T-helper 1 cell (primary cell): ENCODE results near the gene SLC22A31.
"Not testable (repeated sequence)": the region's sequence is repeated elsewhere in the genome, so short reads cannot be mapped to it uniquely, and the experiment has no call there.

Experiments used
- DNase-seq, 5 donors: peaks; one replicate each; pipeline ENCODE4 v3.0.0-alpha.2; 2012 to 2020

SLC22A31 gene

DNA sequence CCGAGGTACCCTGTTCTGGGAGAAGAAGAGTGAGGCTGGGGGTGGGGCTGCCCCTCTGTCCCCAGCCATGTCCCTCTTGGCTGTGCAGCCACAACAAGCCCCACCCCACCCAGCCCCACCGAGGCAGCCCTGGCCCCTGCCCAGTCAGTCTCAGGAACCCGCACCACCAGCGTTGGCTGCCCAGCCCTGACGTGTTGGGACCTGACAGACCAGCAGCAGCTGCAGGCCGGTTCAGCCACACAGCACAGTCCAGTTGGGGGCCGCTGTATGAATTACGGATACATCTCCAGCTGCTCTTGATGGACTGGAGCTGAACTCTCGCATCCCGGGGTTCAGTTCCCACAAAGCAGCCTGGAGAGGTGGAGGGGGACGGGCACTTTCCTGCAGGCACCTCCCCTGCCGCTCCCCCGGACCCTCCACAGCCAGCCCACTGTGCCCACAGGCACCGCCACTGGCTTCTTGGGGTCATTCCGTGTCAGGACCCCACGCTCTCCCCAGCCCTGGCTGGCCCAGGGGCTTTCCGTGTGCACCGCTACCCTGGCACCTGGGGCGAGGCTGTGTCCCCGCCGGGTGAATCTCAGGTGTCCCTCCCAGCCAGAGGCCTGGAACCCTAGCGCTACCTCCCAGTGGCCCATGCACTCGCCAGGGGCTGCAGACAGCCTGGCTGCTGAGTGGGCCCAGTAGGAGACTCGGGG lies 21.7 kb downstream of the SLC22A31 start:
- DNase-seq: no peak

DNA sequence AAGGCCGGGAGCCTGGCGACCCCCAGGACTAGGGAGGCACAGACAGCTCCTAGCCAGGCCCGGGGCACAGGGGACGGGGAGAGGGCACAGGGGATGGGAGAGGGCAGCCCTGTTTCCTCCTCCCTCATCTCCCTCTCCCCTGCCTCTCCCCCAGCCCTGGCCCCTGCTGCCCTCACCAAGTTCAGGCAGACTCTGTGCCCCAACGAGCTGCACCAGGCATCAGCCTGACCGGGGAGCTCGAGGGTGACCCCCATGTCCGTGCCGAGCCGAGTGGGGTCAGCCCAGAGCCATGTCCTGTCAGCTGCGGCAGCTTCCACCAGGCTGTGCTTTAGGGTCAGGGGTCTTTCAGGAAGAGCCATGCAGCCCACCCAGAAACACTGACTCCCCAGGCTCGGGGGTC lies 22.8 kb downstream of the SLC22A31 start:
- no peak for DNase-seq

DNA sequence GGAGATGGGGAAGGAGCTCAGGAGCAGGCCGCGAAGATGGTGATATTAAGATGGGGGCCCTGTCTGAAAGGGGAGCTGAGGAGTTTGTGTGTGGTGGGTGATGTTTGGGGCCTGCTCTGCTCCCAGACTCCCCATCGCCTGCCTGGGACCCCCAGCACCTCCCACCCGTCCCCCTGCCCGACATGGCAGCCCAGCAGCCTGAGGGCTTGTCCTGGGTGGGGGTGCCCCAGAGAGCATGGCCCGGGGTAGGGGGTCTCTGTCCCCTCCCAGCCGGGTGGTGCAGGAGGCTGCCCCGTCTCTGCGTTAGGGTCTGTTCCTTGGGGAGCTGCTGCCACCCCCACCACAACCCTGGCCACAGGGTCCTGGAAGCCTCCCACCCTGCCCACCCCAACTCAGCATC lies 23.6 kb downstream of the SLC22A31 start:
- DNase-seq: no peak

DNA sequence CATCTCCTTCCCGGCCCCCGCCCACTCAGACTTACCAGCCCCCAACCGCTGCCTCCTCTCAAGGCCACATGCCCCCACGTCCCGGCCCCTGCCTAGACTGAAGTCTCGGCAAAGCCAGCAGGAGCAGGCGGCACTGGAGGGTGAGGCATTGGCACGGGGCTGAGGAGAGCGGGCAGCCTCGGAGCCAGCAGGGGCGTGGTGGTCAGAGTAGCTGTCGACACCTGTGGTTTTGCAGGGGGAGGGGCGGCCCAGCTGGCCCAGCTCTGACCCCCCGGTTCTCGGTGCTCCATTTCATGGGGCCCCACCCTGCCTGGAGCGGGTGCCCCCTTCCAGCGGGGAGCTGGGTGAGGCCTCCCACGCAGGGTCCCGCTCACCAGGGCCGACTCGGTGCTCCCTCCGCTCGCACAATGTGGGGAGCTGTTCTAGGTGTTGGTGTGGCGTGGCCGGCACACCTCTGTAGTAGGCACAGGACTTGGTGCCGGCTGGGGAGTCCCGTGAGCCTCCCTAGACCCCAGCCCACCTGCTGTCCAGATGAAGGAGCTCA lies 24.1 kb downstream of the SLC22A31 start:
- DNase-seq: no peak

DNA sequence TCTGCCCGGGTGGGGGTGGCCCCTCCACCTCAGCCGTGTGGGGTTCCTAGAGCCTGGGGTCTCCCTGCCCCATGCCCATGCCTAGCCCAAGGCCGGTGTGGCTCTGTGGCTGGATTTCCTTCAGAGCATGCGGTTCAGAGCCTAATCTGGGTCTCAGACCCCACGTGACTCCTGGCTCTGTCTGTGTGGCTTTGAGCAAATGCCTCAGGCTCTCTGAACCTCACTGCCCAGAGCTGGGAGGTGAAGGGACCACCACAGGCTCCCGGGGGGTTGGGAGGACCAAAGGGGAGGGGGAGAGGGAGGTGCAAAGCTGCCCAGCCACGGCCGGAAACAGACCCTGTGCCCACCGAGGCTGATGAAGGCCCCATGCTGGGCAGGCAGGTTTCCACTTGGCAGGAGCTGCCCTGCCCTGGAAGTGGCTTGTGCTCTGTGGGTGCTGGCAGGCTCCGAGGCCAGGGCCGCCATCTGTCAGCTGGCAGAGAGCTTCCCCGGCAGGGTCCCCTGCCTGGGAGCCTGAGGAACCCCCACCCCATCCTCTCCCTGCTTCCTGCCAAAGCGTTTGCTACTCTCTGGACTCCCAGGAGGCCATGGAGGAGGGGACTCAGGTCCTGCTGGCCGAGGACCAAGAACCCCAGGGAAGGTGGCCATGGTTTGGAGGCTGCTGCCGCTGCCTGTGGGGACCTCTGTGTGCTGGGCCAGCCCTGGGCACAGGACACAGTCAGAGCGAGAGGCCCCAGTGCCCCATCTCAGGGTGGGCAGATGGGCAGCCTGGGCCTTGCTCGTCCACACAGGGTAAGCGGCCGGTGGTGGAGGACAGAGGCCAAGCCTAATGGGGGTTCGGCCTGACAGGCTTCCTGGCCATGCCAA lies 24.8 kb downstream of the SLC22A31 start:
- no peak for DNase-seq

DNA sequence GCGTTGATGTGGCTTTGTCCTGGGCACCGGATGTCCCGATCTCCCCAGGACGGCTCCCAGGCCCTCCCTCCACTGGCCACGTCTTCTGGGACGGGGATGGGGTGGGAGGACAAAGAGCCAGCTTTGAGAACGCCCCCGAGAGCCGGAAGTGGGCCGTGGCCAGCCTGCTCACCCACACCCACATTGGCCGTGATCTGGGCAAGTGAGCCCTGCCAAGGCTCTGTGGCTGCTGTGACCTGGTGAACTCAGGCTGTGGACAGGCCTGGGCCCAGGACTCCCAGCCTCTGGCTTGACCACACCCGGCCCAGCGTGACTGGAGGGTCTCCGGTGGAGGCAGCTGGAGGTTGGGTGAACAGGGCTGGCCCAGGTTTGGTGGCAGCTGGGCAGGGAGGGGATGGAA lies 25.5 kb downstream of the SLC22A31 start:
- no peak for DNase-seq

DNA sequence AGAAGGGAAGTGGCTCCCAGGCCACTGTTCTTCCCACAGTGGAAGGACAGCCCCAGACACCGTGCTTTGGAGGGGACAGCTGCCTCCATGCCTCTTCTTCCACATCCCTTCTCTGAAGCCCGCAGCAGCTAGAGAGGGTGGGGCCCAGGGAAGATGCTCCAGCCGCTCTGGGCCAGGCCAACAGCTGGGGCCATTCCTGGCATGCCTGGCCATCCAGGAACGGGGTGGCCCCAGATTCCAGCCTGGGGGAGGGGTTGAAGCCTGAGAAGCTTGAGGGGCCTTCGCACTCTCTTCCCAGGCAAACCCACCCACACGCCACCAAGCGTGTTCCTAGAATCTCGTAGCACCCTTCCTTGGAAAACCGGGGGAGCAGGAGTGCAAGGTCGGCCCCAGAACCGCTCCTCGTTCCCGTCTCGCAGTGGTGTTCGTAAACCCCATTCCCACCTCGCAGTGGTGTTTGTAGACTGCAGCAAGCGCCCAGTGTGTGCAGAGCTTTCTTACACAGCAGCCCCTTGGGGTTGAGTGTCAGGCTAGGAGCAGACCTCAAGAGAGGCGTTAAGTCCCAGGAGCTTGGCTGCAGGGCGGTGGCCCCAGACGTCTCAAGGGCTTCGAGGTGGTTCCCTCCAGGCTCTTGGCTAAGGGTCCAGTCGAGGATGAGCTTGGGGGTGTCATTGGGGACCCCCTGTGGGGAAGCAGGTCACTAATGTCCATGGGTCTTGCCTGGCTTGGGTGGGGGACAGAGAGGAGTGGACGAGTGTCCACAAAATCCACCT lies 26.1 kb downstream of the SLC22A31 start:
- DNase-seq: no peak

DNA sequence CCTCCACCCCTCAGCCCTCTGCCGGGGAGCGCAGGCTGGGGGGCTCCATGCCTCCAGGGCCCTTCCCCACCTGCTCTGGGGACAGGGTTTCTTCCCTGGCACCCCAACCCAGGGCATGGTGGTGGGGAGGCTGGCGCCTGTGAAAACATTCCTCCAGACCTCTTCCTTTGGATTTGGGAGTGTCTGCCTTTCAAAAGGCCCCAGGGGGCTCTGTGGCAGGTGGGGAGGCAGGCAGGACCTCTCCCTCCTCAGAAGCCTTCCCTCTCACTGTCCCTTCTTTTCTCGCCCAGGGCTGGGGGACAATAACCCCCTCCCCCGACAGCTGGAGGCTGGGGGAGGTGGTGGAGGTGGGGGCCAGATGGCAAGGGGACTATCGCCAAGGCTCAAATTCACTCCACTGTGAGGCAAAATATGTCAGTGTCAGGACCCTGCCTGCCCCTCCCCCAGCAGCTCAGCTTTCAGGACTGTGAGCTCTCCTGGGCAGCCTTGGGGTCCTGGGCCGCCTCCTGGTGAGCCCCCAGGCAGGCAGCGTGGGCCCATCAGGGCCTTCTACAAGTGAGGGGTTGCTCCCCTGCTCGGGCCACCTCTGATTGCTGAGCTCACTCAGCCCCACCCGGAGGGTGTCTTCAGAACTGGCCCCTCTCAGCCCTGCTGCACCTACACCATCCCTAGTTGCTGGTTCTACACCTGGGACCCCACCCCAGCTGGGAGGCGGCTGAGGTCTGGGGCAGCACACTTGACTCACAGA lies 27.0 kb downstream of the SLC22A31 start:
- DNase-seq: no peak

DNA sequence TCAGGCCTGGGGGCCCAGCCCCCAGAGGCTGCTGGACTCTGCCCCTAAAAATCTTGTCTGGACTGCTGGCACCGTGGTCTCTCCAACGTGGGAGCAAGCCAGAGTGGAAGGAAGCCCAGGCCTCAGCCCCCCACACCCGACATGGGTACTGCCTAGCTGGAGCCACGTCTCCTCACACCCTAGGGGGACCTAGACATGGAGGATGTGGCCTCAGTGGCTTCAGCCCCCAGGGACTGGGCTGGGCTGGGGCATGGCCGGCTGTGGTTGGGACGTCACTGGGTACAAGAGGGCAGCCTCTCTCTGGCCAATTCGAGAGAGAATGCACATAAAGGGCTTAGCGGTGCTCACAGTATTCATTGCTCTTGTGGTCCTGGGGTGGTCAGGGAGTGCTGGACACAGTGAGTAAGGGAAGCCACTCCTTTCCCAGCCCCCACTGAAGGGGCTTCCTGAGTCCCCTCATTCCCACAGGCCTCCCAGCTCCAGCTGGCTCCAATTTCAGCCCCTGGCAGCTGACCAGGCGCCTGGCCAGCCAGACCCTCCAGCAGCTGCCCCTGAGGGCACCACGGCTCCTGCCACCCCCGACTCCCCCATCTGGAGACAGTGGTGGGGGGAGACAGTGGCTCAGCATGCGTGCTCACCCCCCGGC lies 27.7 kb downstream of the SLC22A31 start:
- DNase-seq: no peak

DNA sequence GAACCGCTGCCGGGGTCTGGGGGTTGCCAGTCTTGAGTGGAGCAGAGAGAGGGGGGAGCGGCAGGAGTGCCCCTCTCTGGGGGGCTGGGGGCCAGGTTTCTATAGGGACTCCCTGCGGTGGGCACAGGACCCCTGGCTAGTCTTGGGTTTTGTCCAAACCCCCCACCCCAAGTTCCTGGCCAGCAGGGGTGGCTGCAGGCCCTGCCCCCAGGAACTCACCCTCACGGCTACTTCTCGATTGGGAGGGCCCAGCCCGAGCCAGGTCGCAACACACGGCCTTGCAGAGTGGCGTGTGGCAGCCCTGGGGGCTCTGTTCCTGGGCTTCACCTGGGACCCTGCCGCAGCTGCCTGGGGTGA lies 28.2 kb downstream of the SLC22A31 start:
- no peak for DNase-seq

DNA sequence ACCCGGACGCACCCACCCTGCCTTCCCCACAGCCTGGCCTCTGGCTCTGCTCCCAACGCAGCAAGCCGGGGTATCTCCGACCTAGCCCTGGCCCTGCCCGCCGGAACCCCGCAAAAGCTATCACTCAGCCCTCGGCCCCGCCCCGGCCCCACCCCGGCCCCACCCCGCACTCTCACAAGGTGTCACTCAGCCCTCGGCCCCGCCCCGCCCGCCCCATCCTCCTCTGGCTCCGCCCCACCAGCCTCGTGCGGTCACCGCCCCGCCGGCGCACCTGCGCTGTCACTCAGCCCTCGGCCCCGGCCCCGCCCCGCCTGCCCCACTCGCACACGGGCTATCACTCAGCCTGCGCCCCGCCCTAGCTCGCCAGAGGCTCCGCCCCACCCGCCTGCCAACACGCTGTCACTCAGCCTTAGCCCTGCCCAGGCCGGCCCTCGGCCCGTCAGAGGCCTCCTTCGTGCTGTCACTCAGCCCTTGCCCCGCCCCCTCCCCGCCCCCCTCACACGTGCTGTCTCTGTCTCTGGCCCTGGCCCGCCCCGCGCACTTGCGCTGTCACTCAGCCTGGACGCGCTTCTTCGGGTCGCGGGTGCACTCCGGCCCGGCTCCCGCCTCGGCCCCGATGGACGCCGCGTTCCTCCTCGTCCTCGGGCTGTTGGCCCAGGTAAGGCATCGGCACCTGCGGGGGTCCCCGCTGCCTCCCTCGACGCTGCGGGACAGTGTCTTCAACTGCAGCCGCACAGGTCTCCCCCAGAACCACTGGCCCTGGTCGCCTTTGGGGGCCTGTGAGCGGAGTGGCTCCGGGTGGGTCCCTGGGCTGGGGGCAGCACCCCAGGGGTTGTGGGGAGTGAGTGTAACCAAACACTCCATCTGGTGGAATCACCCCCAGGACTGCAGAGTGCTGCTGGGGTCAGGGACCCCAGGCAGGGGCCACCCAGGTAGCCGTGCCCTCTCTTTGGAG lies 28.8 kb downstream of the SLC22A31 start, which contains the start of gene CDH15:
Gene CDH15 (plus strand): TSS at position 533 of the 955 bp plus-strand sequence. CDS start 84 bp downstream, at position 617.
- DNase-seq: peak; percentile 92 to 98 (median 97)

DNA sequence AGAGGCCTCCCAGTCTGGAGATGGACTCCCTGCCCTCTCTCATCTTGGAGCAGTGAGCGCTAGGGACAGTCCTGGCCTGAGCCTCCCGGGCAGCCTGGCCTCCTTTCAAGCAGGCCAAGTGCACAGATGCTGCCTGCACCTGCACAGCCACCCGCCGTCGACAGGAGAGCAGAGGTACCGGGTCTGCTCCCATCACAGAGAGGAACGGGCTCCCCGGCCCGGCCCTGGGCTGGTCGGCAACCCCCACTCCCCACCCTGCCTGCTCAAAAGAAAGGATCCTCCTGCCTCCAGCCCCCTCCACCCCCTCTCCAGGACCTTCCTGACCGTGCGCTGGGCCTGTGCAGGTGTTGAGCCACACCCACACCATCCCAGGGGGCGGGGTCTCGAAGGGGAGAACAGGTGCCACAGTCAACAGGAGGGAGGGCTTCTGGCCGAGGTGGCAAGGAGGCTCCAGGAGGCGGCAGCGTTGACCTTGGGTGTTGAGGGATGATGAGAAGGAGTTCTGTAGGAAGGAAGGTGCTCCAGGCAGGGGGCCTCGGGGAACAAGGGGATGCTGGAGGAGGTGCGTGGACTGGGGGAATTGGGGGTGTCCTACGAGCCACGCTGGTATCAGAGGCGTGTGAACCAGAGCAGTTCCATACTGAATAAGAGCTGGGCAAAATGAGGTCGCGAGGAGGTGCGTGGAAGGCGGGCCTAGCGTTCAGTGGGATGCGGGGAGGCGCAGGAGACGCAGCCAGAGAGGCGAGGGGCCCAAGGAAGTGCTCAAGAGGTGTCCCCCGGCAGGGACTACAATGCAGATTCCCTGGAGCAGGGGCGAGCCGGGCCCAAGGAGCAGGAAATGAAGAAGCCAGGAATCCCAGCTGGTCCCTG lies 29.8 kb downstream of the SLC22A31 start:
- DNase-seq: no peak

DNA sequence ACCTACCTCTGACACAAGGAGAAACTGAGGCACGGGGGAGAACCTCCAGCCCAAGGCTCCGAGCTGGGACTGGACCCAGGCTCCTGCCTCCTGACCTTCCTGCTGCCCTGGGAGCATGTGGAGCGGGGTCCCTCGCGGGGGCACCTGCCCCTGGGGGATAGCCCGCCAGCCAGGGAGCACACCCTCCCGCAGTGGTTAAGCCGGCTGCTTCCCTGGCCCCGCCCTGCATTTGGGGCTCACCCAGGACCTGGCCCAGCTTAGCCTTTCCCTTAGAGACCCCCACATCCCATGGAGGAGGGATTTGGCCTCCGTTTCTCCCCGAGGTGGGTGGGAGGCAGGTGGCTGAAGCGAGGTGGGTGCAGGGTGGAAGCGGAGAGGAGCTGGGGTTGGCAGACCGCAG lies 30.6 kb downstream of the SLC22A31 start:
- no peak for DNase-seq

DNA sequence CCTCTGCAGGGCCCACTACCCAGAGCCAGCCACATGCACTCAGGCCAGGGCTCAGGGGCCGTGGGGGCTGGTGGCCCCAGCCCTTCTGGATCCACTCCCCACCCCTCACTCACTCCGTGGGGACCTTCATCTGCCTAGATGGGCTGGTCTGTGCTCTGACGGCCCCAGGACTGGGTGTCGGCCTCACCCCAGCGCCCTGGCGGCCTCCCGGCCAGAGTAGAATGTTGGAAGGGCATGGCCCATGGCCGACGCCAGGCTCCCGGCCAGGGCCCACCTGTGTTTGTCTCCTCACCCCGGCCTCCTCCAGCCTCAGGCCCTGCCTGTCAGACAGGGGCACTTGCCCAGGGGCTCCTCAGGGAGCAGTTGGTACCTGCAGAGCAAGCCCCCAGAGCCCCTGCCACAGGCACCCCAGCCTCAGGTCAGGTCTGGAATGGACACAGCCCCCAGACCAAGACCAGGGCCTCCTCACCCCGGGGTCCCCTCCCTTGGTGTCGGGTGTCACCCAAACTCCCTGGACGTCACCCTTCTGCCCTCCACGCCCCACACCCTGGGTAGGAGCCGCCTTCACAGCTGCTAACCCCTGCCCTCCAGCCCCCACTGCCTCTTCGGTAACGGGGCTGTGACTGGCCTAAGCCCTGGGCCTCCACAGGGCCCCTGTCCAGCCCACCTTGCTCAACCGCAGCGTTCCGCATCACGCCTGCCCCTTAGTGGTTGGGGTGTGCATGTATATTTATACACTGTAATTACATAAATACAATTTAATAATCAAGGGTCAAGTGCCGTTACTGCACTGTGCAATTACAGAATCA lies 31.8 kb downstream of the SLC22A31 start:
- DNase-seq: no peak

DNA sequence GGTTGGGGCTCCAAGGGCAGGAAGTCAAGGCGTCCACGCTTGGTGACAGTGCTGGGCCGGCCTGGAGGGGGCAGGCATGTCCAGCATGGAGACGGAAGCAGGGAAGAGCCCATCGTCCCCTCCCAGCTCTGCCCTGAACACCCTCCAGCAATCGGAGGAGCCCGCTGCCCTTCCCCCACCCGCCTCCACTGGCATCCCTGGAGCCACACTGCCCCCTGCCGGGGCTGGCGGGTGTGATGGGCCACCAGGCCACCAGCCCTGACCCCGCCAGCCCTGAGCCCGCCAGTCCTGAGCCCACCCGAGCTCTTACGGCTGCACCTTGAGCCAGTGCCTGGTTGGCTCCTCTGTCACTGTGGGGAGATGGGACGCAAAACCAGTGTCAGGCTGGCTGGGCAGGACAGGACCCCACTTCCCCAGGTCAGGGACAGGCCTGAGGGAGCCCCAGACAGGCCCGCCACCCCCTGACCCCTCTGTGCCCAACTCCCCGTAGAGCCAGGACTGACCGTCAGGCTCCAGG lies 32.9 kb downstream of the SLC22A31 start:
- peak; percentile 63 to 79 (median 75) for DNase-seq

DNA sequence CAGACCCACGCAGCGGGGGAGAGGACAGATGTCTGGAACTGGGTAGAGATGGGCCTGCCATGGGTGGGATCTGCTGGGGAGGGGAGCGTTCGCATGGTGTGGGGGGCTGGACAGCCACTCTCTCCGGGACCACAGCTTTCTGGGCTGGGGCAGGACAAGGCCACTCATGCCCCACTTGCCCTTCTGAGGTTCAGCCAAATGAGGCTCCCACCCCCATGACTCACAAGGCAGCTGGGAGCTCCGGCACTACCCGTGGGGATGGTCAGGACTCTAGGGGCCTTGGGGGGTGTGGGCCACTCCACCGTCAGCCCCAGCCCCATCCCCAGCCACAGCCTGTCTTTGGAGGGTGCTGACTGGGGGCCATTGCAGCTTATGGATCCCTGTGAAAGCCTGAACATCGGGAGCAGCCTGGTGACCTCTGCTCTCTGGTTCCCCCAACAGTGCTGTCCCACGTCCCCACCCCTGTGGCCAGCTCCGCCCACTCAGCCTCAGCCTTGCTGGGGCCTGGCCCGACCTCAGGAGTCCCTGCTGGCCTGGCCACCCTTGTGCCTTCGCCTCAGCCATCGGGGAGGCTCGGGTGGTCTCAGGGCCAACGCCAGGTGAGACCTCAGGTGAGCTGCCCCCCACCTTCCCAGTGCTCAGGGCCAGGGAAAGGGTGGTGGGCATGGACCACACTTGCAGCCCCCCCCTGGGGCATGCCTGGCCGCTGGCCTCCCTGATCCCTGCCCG lies 33.5 kb downstream of the SLC22A31 start:
- no peak for DNase-seq

DNA sequence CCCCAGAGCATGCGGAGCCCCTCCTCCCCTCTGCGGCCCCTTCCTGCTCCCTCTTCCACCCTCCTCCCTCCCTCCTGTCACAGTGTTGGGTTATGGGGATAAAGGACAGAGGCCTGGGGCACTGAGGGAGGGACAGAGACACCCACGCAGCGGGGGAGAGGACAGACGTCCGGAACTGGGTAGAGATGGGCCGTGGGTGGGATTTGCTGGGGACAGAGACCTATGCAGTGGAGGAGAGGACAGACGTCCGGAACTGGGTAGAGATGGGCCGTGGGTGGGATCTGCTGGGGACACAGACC lies 34.7 kb downstream of the SLC22A31 start:
- not testable (repeated sequence) for DNase-seq
